Spleen (tissue), 11 donors: ENCODE data around the gene ABCA2. TPM values are rescaled to one million over a fixed set of nuclear protein-coding genes. Genes with fewer than 3 reads are reported as not detected.
"Not testable (repeated sequence)": the region's sequence is repeated elsewhere in the genome, so short reads cannot be mapped to it uniquely, and the experiment has no call there.

Experiments used
- DNase-seq: peaks from one replicate; pipeline ENCODE4 v3.0.0-alpha.2; 2020
- H3K27ac ChIP-seq, 8 donors: fragments of 200-600 bp; sonication (generic) in 7 of 8; 1 replicate in 4 of 8; 2 replicates in 4 of 8; pipeline versions ENCODE4 v1.5.0 to v1.8.0; 2016 to 2021; ENCODE audit warnings: inconsistent platforms in 4 of 8, mild to moderate bottlenecking in 4 of 8, moderate library complexity in 1 of 8
- H3K27me3 ChIP-seq, 7 donors: fragments of 200-600 bp; sonication (generic) in 6 of 7; replicated peaks in 1 of 7; 1 replicate in 4 of 7; 2 replicates in 3 of 7; pipeline versions ENCODE4 v1.5.0 to v1.8.0; 2016 to 2021; ENCODE audit warnings: inconsistent platforms in 3 of 7, mild to moderate bottlenecking in 1 of 7
- H3K36me3 ChIP-seq, 6 donors: fragments of 200-600 bp; sonication (generic) in 5 of 6; 1 replicate in 4 of 6; 2 replicates in 2 of 6; pipeline versions ENCODE4 v1.5.0 to v1.8.0; 2016 to 2021; ENCODE audit warnings: inconsistent platforms in 2 of 6
- H3K4me1 ChIP-seq, 6 donors: fragments of 200-600 bp; sonication (generic) in 5 of 6; 1 replicate in 3 of 6; 2 replicates in 3 of 6; pipeline versions ENCODE4 v1.5.0 to v1.8.0; 2016 to 2021; ENCODE audit warnings: inconsistent platforms in 3 of 6
- H3K4me3 ChIP-seq, 8 donors: fragments of 200-600 bp; sonication (generic) in 7 of 8; 1 replicate in 4 of 8; 2 replicates in 4 of 8; pipeline versions ENCODE4 v1.5.0 to v1.8.0; 2016 to 2021; ENCODE audit warnings: inconsistent platforms in 4 of 8, mild to moderate bottlenecking in 4 of 8, moderate library complexity in 2 of 8
- H3K9me3 ChIP-seq, 8 donors: fragments of 200-600 bp; sonication (generic) in 7 of 8; 1 replicate in 4 of 8; 2 replicates in 4 of 8; pipeline versions ENCODE4 v1.5.0 to v1.8.0; 2016 to 2021; ENCODE audit warnings: inconsistent platforms in 4 of 8
- POLR2A ChIP-seq, 3 donors: fragments of 450-650 bp; IDR thresholded peaks; one replicate each; pipeline ENCODE4 v1.5.1; 2017; ENCODE audit warnings: antibody characterized with exemption in 3 of 3, mild to moderate bottlenecking in 1 of 3
- POLR2AphosphoS5 ChIP-seq, 3 donors: sonication (generic); formaldehyde crosslinking; IDR thresholded peaks; one replicate each; pipeline ENCODE4 v1.5.1; 2017; ENCODE audit warnings: antibody characterized with exemption in 3 of 3
- WGBS, 5 donors: extraction: QIAGEN DNeasy Blood & Tissue Kit in 3 of 5; methylation state at CpG; one replicate each; pipeline versions ENCODE4 v1.1.5 to v1.1.7; 2013 to 2018; 5-methylcytosine and 5-hydroxymethylcytosine counted together
- intact Hi-C: fragments of 100-400 bp; cut with DNase I; formaldehyde crosslinking; loops from one replicate; pipeline ENCODE4 v1.15.0; 2023; ENCODE audit warnings: low total_unique reads
- polyA plus RNA-seq, 3 donors: library from polyadenylated mRNA; stranded (reverse); fragments of 200-250 nt; gene quantifications; one replicate each; pipeline ENCODE4 v1.2.1, GENCODE V29; 2013
- total RNA-seq, 7 donors: library from RNA; depleted of rRNA in 3 of 7; stranded (reverse); fragments of >200 nt in 3 of 7; fragmentation: NEBNext Ultra II Directional in 4 of 7; extraction: Animal tissue kit (Norgen Biotek cat#: 25700) in 4 of 7; gene quantifications; one replicate each; pipeline versions ENCODE4 v1.1.0 to v1.2.1, GENCODE V29; 2016 to 2021
- TF ChIP-seq, protein P1 (sequence below), 11 experiments: fragments of 200-600 bp in 7 of 11; fragments of 450-650 bp in 4 of 11; sonication (generic) in 4 of 11; IDR thresholded peaks in 8 of 11; conservative IDR thresholded peaks in 3 of 11; 1 replicate in 7 of 11; 2 replicates in 4 of 11; pipeline versions ENCODE4 v1.4.0 to v1.8.0; 2016 to 2021; ENCODE audit warnings: antibody characterized with exemption in 11 of 11, inconsistent platforms in 4 of 11, mild to moderate bottlenecking in 1 of 11
- donor health status: healthy with polysubstance abuse.
- donor health status: DM: no; HTN: no; CAD: no; lungs with moderate emphysema.
- donor health status: DM: no; HTN: no; CAD: no.
- donor health status: Bipolar disorder and iron deficiency.
- donor health status: healthy.
- donor health status: DM: no; HTN: no; CAD: no.
- donor health status: DM: yes; HTN: yes; CAD: no.

Gene ABCA2
- total and polyA plus RNA-seq, 10 donors = 11.9 to 97.5 (median 53.2) TPM

DNA sequence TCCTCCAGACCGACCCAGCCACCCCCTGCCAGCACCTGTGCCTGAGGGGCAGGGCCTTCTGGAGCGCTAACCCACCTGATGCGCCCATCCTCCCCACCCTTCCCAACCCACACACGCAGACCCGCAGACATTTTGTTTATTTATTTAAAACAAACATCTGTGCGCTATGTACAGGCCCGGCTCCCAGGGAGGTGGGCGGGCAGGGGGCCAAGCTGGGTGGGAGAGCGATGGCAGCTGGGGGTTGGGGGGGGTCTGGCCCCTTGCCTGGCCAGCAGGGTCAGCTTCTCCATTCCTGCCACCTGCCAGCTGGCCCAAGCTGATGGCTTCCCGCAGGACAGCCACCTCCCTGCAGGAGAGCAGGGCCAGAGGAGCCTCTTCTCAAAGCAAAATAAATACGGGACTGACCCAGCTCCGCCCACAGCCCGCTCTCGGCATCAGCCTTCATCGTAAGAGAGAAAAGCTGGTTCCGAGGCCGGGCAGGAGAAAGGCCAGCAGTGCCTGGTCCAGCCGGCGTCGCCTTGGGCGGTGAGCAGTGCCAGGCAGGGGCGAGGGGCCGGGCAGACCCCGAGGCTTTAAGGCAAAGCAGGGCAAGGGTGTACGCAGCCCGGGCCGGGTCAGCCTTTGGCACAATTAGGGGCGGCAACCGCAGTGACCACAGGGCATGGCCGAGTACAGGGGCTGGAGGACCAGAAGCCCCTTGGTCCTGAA lies 20.8 kb downstream of the ABCA2 start:
- no peak for DNase-seq

GRCh38 chr9:137006116-137007003 lies 21.7 kb downstream of the ABCA2 start:
- H3K9me3 ChIP-seq = no peaks in the 10 kb centered on the region
- H3K4me1 ChIP-seq = peaks cover 0 to 32% (median 4%) of the 10 kb centered on the region in 6 donors
- TF ChIP-seq POLR2AphosphoS5 (IDR thresholded peaks at IDR 0.05) = peak in 2 of 3 donors; percentile 12 to 54
- TF ChIP-seq POLR2A (IDR thresholded peaks at IDR 0.05) = no peak
- no peaks in the 10 kb centered on the region for H3K27me3 ChIP-seq
- WGBS, 5 donors = 42 to 62% (median 52%) methylated on average over 19 to 24 of the region's 24 CpGs
- intact Hi-C loops = no loop called here
- DNase-seq = no peak
- peak overlapping the region in 6 of 8 donors; percentile 6 to 53 (median 35) for H3K27ac ChIP-seq
- H3K4me3 ChIP-seq = no peak overlapping the region
- peaks cover 0 to 42% (median 18%) of the 10 kb centered on the region in 6 donors for H3K36me3 ChIP-seq

More for the DNA sequence above, 20.8 kb downstream of the ABCA2 start:
- whole genome bisulfite sequencing, 5 donors = 82 to 92% (median 86%) methylated on average over 23 to 30 of the region's 30 CpGs
- no peaks in the 10 kb centered on the region for H3K9me3 ChIP-seq
- no peaks in the 10 kb centered on the region for H3K27me3 ChIP-seq
- intact Hi-C loops = no loop called here
- TF ChIP-seq, protein P1, sequence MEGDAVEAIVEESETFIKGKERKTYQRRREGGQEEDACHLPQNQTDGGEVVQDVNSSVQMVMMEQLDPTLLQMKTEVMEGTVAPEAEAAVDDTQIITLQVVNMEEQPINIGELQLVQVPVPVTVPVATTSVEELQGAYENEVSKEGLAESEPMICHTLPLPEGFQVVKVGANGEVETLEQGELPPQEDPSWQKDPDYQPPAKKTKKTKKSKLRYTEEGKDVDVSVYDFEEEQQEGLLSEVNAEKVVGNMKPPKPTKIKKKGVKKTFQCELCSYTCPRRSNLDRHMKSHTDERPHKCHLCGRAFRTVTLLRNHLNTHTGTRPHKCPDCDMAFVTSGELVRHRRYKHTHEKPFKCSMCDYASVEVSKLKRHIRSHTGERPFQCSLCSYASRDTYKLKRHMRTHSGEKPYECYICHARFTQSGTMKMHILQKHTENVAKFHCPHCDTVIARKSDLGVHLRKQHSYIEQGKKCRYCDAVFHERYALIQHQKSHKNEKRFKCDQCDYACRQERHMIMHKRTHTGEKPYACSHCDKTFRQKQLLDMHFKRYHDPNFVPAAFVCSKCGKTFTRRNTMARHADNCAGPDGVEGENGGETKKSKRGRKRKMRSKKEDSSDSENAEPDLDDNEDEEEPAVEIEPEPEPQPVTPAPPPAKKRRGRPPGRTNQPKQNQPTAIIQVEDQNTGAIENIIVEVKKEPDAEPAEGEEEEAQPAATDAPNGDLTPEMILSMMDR (IDR thresholded peaks at IDR 0.05 in 8 of 11, conservative IDR thresholded peaks at IDR 0.05 in 3 of 11) = no peak
- no peak for TF ChIP-seq POLR2A (IDR thresholded peaks at IDR 0.05)
- TF ChIP-seq POLR2AphosphoS5 (IDR thresholded peaks at IDR 0.05) = no peak
- peak overlapping the region in 2 of 8 donors; percentile 42 to 53 for H3K27ac ChIP-seq
- peaks cover 0 to 23% (median 4%) of the 10 kb centered on the region in 6 donors for H3K4me1 ChIP-seq
- peaks cover 0 to 51% (median 27%) of the 10 kb centered on the region in 6 donors for H3K36me3 ChIP-seq
- H3K4me3 ChIP-seq = no peak overlapping the region

DNA sequence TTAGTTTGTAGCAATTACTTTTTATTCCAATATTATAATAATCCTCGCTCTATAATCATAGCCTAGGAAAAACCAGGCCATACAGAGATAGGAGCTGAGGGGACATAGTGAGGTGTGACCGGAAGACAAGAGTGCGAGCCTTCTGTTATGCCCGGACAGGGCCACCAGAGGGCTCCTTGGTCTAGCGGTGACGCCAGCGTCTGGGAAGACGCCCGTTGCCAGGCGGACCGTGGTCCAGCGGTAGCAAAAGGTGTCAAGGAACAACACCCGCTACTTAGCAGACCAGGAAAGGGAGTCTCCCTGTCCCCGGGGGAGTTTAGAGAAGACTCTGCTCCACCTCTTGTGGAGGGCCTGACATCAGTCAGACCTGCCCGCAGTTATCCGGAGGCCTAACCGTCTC lies 23.8 kb downstream of the ABCA2 start:
- WGBS, 5 donors = 36 to 48% (median 42%) methylated on average over 17 of the region's 17 CpGs
- intact Hi-C loops, DNase-seq, H3K4me3 ChIP-seq, H3K9me3 ChIP-seq, H3K27ac ChIP-seq, H3K27me3 ChIP-seq: not testable (repeated sequence)
- TF ChIP-seq, protein P1 (IDR thresholded peaks at IDR 0.05 in 8 of 11, conservative IDR thresholded peaks at IDR 0.05 in 3 of 11) = peak in 10 of 11 experiments; percentile 19 to 72 (median 62)
- peak in 2 of 3 donors; percentile 11 to 26 for TF ChIP-seq POLR2AphosphoS5 (IDR thresholded peaks at IDR 0.05)
- Histone ChIP-seq H3K4me1 (peaks cover 14 to 53% (median 25%) of the 10 kb centered on the region in 6 donors), H3K36me3 (peaks cover 0 to 21% (median 5%) of the 10 kb centered on the region in 6 donors)

DNA sequence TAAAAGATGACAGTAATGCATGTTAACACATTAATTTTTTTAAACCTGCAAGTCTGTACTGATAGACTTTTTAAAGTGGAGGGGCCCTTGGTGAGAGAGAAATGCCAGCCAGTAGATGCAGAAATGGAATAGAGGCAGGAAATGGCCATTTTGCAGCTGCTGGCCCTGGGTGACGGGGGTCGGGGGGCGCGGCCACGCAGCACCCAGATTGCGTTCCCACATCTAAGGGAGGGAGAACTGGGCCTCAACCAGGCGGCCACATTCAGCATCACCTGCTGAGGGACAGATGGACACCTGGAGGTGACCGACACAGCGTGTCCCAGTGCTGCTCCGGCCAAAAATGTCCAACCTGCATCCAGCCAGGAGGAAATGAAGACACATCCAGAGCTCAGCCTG lies 25.4 kb downstream of the ABCA2 start:
- Histone ChIP-seq H3K9me3 (no peaks in the 10 kb centered on the region), H3K27ac (no peak overlapping the region), H3K27me3 (no peaks in the 10 kb centered on the region), H3K4me3 (no peak overlapping the region), H3K4me1 (peaks cover 27 to 70% (median 41%) of the 10 kb centered on the region in 6 donors), H3K36me3 (peaks cover 0 to 6% (median 1%) of the 10 kb centered on the region in 6 donors)
- WGBS, 5 donors = 81 to 87% (median 84%) methylated on average over 10 of the region's 10 CpGs
- no peak for TF ChIP-seq POLR2AphosphoS5 (IDR thresholded peaks at IDR 0.05)
- no peak for TF ChIP-seq POLR2A (IDR thresholded peaks at IDR 0.05)
- TF ChIP-seq, protein P1 (IDR thresholded peaks at IDR 0.05 in 8 of 11, conservative IDR thresholded peaks at IDR 0.05 in 3 of 11) = no peak
- DNase-seq = no peak
- intact Hi-C loops = no loop called here
